Endothelial cell of umbilical vein (primary cell): ENCODE measurements around the gene WASF2. TPM values are rescaled to one million over a fixed set of nuclear protein-coding genes. Genes with fewer than 3 reads are reported as not detected.
"Not testable (repeated sequence)": the region's sequence is repeated elsewhere in the genome, so short reads cannot be mapped to it uniquely, and the experiment has no call there.

ENCODE experiments used
- BruUV-seq: library from RNA; stranded (reverse); fragments of 400-500 nt; replicated peaks from 2 replicates; lab custom pipeline; 2021; lab: Mats Ljungman, UMichigan
- CTCF ChIA-PET: fragments of 300-600, 350-600 bp; sonication (Branson Sonifier 250); formaldehyde crosslinking; loops from one replicate; lab custom pipeline; 2021; ENCODE audit warnings: antibody characterized with exemption, inconsistent platforms; lab: Charles Lee
- POLR2A ChIA-PET: fragments of 300-600, 350-600 bp; sonication (Branson Sonifier 250); formaldehyde crosslinking; loops from one replicate; lab custom pipeline; 2021; ENCODE audit warnings: antibody characterized with exemption, inconsistent platforms; lab: Charles Lee
- DNase-seq: peaks from one replicate; pipeline ENCODE4 v3.0.0-alpha.2; 2011; ENCODE audit warnings: low read depth, low spot score
- FAIRE-seq: peaks from 2 replicates; lab custom pipeline; 2011; peaks lifted over from hg19 to GRCh38; lab: Jason Lieb, UNC
- H2AFZ ChIP-seq: 2 replicates; pipeline ENCODE4 v1.6.0; 2012; ENCODE audit warnings: low read depth, low read length, control low read depth, inconsistent platforms
- H3K27ac ChIP-seq: 2 replicates; pipeline ENCODE4 v1.5.1; 2011; ENCODE audit warnings: low read depth, mild to moderate bottlenecking, control low read depth, low read length, moderate library complexity; ENCODE audit not compliant: insufficient read depth
- H3K27me3 ChIP-seq, 2 experiments: 2 replicates each; pipeline versions ENCODE4 v1.6.0 to v1.6.1; 2011; ENCODE audit warnings: low read length in 2 of 2, mixed read lengths in 1 of 2; ENCODE audit not compliant: control insufficient read depth in 2 of 2, insufficient read depth in 2 of 2
- H3K36me3 ChIP-seq, 2 experiments: 2 replicates in 1 of 2; 3 replicates in 1 of 2; pipeline ENCODE4 v1.5.1; 2011; ENCODE audit warnings: low read length in 2 of 2, mild to moderate bottlenecking in 1 of 2, moderate library complexity in 1 of 2; ENCODE audit not compliant: control insufficient read depth in 2 of 2, insufficient read depth in 2 of 2; ENCODE audit errors: extremely low read depth in 1 of 2
- H3K4me1 ChIP-seq: 3 replicates; pipeline ENCODE4 v1.5.1; 2011; ENCODE audit warnings: mild to moderate bottlenecking, low read length; ENCODE audit not compliant: control insufficient read depth, insufficient read depth; ENCODE audit errors: extremely low read depth
- H3K4me2 ChIP-seq: 2 replicates; pipeline ENCODE4 v1.6.1; 2011; ENCODE audit warnings: low read length, control low read depth, mixed read lengths; ENCODE audit not compliant: insufficient read depth
- H3K4me3 ChIP-seq, 3 experiments: fragments of 200-600 bp in 1 of 3; sonication (generic), shearing (Covaris generic) in 1 of 3; replicated peaks in 1 of 3; 2 replicates each; pipeline ENCODE4 v1.5.1; 2011 to 2016; ENCODE audit warnings: control low read depth in 3 of 3, low read length in 3 of 3, mild to moderate bottlenecking in 2 of 3, inconsistent platforms in 1 of 3, low read depth in 1 of 3, moderate library complexity in 1 of 3; ENCODE audit not compliant: insufficient read depth in 1 of 3
- H3K79me2 ChIP-seq: 2 replicates; pipeline ENCODE4 v1.6.0; 2012; ENCODE audit warnings: low read length, inconsistent platforms; ENCODE audit not compliant: control insufficient read depth, insufficient read depth
- H3K9ac ChIP-seq: replicated peaks from 2 replicates; pipeline ENCODE3; 2011; ENCODE audit warnings: low read length, control low read depth; ENCODE audit not compliant: insufficient read depth; ENCODE audit errors: extremely low read depth
- H3K9me1 ChIP-seq: replicated peaks from 3 replicates; pipeline ENCODE4 v1.6.0; 2011; ENCODE audit warnings: mild to moderate bottlenecking, low read length; ENCODE audit not compliant: control insufficient read depth, insufficient read depth; ENCODE audit errors: extremely low read depth
- H3K9me3 ChIP-seq: replicated peaks from 2 replicates; pipeline ENCODE4 v1.5.1; 2012; ENCODE audit warnings: low read length, inconsistent platforms; ENCODE audit not compliant: control insufficient read depth, insufficient read depth
- H4K20me1 ChIP-seq: replicated peaks from 2 replicates; pipeline ENCODE3; 2011; ENCODE audit warnings: mild to moderate bottlenecking, low read length; ENCODE audit not compliant: control insufficient read depth, insufficient read depth; ENCODE audit errors: extremely low read depth
- EZH2 ChIP-seq: IDR thresholded peaks from 2 replicates; pipeline ENCODE4 v1.6.1; 2012; ENCODE audit warnings: borderline replicate concordance, low read depth, mild to moderate bottlenecking, moderate library complexity, low read length, inconsistent platforms; ENCODE audit not compliant: severe bottlenecking
- FOS ChIP-seq: IDR thresholded peaks from 2 replicates; pipeline ENCODE4 v1.6.1; 2011; ENCODE audit warnings: mild to moderate bottlenecking, low read length, moderate library complexity, borderline replicate concordance; ENCODE audit not compliant: insufficient read depth
- MYC ChIP-seq: IDR thresholded peaks from one replicate; pipeline ENCODE4 v1.6.1; 2011; ENCODE audit warnings: mild to moderate bottlenecking, low read depth, low read length
- POLR2A ChIP-seq: IDR thresholded peaks from 2 replicates; pipeline ENCODE4 v1.6.1; 2012; ENCODE audit warnings: low read depth, mild to moderate bottlenecking, control low read depth, low read length
- dilution Hi-C: fragments of 300-500 bp; cut with MboI; formaldehyde crosslinking; loops from one replicate; pipeline ENCODE4 v1.15.0; 2019; ENCODE audit warnings: low sequenced_read_pairs; ENCODE audit not compliant: extremely low pct_ligation_motif_present
- intact Hi-C: fragments of 100-400 bp; cut with micrococcal nuclease; formaldehyde crosslinking; loops from one replicate; pipeline ENCODE4 v1.10.0; 2022
- polyA plus RNA-seq, 4 experiments: library from polyadenylated mRNA; depleted of rRNA in 3 of 4; stranded (reverse) in 3 of 4; unstranded in 1 of 4; fragments of >200 nt; gene quantifications; 2 replicates each; pipeline versions ENCODE4 v1.2.1 to v1.2.3, GENCODE V29; 2011 to 2012; ENCODE audit warnings: missing spikeins in 1 of 4
- total RNA-seq: library from RNA; stranded (reverse); gene quantifications from 2 replicates; pipeline ENCODE4 v1.2.3, GENCODE V29; 2021
- TF ChIP-seq, protein P1 (sequence below): IDR thresholded peaks from 2 replicates; pipeline ENCODE4 v1.6.1; 2011; ENCODE audit not compliant: insufficient read depth, insufficient read length

Gene WASF2
- total and polyA plus RNA-seq, 2 donors (not counting 3 experiments of a cell fraction or from before 2014, with no cell fraction given): 76.9 to 172 TPM

DNA sequence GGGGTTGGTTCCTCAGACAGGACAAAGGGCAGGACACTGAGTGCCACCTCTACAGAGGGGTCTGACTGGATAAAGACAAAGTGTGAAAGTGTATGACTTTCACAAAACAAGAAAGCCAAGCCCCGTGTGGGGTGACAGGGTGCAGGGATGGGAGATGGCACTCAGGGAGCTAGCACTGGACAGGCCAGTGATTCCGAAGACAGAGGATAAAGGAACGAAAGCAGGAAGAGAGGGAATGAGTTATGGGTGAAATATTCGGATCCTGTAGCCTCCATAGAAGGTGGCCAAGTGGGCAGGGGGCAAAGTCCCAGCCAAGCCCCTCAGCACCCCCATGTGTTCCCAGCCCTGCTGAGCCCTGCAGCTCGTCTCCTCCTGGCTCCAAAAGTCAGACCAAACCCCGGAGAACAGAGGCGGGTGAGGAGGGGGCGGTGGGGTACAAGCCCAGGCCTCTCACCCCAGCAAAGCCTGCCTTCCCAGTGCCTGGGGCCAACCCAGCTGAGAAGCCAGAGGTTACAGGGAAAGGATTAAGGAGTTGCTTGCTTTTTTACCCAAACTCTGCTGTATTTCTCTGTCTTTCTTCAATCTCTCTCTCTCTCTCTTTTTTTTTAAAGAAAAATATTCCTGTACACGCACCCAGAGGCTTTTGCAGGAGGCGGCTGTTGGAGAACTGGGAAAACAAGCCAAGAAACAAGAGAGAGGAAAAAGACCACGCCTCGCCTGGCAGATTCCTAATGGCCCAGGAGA, 14.0 kb upstream of the WASF2 start:
- TF ChIP-seq MYC (no peak), FOS (no peak), EZH2 (no peak)
- TF ChIP-seq, protein P1, sequence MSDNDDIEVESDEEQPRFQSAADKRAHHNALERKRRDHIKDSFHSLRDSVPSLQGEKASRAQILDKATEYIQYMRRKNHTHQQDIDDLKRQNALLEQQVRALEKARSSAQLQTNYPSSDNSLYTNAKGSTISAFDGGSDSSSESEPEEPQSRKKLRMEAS: no peak
- Histone ChIP-seq H3K9me3 (no peaks in the 10 kb centered on the region), H3K27me3 (no peaks in the 10 kb centered on the region), H3K79me2 (no peaks in the 10 kb centered on the region), H3K36me3 (no peaks in the 10 kb centered on the region), H3K4me3 (no peak overlapping the region), H3K27ac (no peak overlapping the region), H2AFZ (peak overlapping the region; percentile 92), H3K4me2 (no peak overlapping the region), H3K4me1 (peaks cover 4% of the 10 kb centered on the region), H4K20me1 (no peaks in the 10 kb centered on the region), H3K9ac (no peak overlapping the region), H3K9me1 (no peaks in the 10 kb centered on the region)
- ChIA-PET CTCF (interaction anchor here (1.3 kb wide), 1 partner anchor 88 kb away, joined by 4 read pairs; no protein-coding TSS in a partner anchor), POLR2A (no interaction called here)
- intact Hi-C loops (no loop called here), dilution Hi-C loops (no loop called here)
- BruUV-seq: no TSS peak
- FAIRE-seq: peak; percentile 46
- DNase-seq: peak; percentile 39

DNA sequence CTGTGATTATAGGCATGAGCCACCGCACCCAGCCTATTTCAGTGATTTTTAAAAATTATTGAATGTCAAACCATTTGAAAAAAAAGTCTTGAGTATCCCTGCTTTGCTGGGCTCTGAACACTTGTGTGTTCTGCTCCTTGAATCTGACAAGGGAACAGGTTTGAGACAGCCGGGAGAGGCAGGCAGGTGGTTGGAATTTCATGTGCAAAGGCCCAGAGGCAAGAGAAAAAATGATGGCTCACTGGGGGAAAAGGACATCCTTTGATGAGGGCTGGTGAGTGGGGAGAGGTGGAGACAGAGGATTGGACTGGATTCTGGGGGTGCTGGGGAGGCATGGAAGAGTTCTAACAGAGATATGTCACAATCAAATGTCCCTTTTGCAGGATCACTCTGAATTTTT, 13.1 kb upstream of the WASF2 start:
- POLR2A ChIA-PET: no interaction called here
- no peak overlapping the region for H3K27ac ChIP-seq
- BruUV-seq: no TSS peak
- H3K9me3 ChIP-seq: no peaks in the 10 kb centered on the region
- H4K20me1 ChIP-seq: no peaks in the 10 kb centered on the region
- no peaks in the 10 kb centered on the region for H3K79me2 ChIP-seq
- CTCF ChIA-PET: interaction anchor here (1.2 to 1.3 kb wide), 2 partner anchors 54 to 87 kb away, joined by 4 read pairs; no protein-coding TSS in a partner anchor
- H3K27me3 ChIP-seq: no peaks in the 10 kb centered on the region
- DNase-seq (no peak), FAIRE-seq (no peak)
- intact Hi-C loops (no loop called here), dilution Hi-C loops (no loop called here)
- H2AFZ ChIP-seq: no peak overlapping the region
- TF ChIP-seq EZH2: no peak
- TF ChIP-seq POLR2A: no peak
- H3K4me3 ChIP-seq: no peak overlapping the region
- no peak overlapping the region for H3K9ac ChIP-seq
- no peaks in the 10 kb centered on the region for H3K36me3 ChIP-seq
- peaks cover 4% of the 10 kb centered on the region for H3K4me1 ChIP-seq
- H3K4me2 ChIP-seq: no peak overlapping the region
- H3K9me1 ChIP-seq: no peaks in the 10 kb centered on the region

DNA sequence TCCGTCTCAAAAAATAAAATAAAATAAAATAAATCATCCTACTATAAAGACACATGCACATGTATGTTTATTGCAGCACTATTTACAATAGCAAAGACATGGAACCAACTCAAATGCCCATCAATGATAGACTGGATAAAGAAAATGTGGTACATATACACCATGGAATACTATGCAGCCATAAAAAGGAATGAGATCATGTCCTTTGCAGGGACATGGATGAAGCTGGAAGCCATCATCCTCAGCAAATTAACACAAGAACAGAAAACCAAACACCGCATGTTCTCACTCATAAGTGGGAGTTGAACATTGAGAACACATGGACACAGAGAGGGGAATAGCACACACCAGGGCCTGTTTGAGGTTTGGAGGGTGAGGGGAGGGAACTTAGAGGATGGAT, 11.2 kb upstream of the WASF2 start:
- CTCF ChIA-PET, H4K20me1 ChIP-seq, intact Hi-C loops, H3K27ac ChIP-seq, H3K79me2 ChIP-seq, H3K9me1 ChIP-seq, BruUV-seq, H3K27me3 ChIP-seq, H3K36me3 ChIP-seq, H3K9me3 ChIP-seq, DNase-seq, H3K9ac ChIP-seq, H3K4me2 ChIP-seq, H3K4me1 ChIP-seq, dilution Hi-C loops, FAIRE-seq, H2AFZ ChIP-seq, H3K4me3 ChIP-seq, POLR2A ChIA-PET: not testable (repeated sequence)
